ENCODE measurements around the gene BICC1.

The BICC1 gene

DNA sequence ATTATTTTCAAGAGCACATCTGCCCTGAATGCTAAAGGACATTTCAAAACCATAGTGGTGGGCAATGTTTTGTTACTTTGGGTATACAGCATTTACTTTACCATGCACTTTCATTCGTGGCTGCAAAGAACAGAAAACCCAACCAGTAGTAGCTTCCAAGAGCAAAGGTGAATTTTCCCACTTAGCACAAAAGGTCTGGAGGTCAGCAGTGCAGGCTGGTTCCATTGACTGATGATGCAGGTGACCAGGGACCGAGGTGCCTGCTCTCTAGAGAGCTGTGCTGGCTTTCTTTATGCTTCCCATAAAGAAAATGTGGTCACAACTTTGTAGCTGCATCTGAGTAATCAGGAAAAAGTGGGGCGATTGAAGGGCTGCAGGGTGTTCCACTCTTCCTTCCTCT is 240.0 kb downstream of the BICC1 start:
- no peak for ATAC-seq
- DNase-seq, result no peak

DNA sequence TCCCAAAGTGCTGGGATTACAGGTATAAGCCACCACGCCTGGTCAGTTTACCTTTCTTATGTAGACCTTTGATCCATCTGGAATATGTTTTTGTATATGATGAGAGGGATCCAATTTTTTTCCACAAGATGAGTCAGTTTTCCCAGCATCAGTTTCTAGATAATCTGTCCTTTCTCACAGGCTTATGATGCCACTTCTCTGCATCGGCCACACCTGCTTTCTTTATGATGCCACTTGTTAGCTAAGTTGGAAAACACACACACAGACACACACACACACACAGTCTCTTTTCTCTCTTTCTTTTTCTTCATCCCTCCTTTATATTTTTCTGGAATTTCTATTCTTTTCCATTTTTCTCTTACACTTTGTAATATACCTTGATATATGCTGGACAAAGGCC is 240.8 kb downstream of the BICC1 start:
- DNase-seq (no peak), ATAC-seq (no peak)

DNA sequence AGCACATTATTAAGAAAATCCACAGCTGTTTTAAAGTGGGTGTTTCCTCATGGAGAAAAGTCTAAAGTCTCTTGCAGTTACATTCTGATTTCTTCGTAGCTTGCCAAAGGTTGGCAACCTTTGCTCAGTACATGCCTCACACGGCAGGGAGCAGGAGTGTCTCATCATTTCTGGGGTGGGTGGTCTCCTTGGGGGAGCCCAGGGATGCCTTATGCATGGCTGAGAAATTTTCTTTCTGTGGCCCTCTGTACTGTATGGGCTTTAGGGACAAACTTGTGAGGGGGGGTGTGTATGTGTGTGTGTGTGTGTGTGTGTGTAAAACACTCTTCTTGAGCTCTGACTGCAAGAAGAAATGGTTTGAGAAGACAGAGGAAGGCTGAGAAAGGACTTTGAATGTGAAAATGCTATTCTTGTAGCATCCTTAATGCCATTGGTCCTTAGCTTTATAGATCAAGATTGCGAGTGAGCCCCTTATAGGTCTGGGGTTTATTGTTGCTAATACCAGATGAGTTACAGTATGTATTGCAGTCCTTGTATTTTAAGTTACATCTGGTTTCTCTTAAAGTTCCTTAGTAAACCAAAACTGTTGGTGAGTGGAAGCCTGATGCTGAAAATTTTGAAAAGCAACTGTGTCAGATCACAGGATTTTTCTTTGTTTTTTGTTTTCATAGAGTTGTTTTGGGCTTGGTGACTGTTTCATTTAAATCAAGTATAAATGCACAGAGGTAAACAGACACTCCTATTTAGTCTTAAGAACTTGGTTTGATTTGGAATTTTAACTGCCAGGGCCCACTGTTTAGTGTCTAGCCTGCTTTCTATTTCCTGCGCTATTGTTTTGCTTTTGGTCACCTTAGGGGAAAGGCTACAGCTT is 242.0 kb downstream of the BICC1 start:
- no peak for ATAC-seq
- DNase-seq, result no peak

DNA sequence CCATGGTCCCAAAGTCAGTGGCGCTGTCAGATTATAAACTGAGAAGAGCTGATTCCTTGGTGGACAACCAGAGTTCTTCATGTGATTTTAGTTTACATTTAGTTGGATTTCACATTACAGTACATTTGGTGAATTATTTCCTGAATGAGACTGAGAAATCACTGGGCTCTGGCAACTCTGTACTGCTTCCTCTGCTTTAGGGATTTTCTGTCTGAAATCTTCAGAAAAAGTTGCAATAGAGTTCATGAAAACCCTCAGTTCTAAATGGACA is 242.6 kb downstream of the BICC1 start:
- ATAC-seq, result no peak

DNA sequence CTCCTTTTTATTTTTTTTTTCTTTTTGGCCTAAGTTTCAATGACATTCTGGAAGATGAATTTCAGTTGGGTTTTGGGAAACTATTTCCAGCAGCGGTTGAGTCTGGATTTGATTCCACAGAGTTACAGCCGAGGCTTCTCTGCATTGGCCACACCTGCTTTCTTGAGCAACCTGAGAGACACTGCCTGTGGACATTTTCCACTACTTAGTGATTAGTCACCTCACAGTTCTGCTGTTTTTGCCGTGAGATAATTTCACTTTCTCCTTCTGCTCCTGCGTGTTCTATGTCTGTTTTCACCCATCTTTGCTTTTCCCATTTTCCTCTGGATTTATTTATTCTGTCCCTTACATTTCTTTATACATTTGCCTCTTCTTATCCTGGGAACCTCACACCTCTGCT is 243.0 kb downstream of the BICC1 start:
- ATAC-seq (no peak), DNase-seq (no peak)

More for the DNA sequence above, 242.6 kb downstream of the BICC1 start:
- no peak for DNase-seq

DNA sequence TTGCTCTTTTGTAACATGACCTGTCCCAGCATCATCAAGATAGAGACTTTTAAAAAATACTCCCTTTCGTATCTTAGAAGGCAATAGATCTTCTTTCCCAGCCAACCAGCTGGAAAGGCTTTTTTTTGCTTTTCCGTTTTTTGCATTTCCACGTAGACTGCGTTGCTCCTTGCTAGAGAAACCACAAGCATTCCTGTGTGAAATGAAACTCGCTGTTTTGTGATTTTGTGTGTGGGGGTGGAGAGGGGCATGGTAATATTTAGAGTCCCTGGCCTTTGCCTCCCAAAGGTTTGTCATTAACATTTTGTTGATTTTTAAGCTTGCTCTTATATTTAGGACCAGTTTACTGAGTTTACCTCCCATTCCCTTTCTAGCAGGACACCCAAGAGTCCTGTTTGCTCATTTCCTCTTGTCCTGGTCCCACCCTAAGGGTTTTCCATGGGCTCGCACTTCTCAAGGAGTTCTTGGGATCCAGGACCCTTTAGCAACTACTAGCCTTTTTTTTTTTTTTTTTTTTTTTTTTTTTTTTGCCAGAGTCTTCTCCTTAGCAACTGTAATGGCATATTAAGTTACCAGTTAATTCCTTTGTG is 243.6 kb downstream of the BICC1 start:
- DNase-seq (no peak), ATAC-seq (no peak)

DNA sequence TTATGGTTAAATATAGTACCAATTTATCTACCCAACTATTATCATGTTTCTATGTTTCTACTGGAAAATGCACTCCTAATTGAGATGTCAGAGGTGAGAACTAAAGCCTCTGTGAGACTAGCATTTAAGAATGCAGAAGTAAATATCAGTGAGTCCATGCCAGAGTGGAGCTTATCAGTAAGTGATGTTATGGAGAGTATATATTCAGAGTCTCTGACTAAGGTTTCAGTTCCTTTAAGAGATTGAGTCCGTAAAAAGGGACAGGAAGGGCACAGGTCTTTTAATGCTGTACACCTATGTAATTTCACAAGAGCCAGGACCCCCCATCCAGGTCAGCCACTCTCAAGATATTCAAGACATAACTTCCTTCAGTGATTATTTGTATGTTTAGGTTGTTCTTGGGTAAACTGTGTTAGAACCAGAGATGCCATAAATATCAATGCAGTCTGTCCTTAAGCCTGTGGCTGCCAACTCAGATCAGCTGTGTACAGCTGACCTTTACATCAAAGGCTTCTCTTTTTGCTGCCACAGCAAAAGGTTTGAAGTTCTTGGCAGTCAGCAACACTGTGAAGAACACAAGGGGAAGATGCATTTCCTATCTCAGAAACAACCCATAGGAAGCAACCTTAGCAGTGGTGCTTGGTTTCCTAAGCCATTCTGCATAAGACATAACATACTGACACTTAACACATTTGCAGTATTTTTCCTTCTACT is 244.8 kb downstream of the BICC1 start:
- ATAC-seq, result no peak

DNA sequence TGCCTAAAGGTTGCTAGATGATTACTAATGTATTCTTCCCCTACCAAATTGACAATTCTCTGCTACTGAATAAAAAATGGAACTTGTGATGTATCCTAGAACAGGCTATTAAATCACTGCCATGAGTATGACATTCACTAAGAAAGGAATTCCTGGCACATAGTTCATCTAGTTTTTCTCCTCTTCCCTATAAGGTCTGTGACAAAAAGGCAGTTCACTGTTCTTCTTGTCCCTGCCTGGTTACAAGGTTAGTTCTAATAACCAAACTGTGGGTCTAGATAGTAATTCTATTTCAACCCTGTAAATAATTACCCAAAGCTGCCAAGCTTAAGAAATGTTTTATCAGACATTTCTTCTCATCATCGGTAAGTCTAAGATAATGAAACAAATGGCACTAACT is 245.6 kb downstream of the BICC1 start:
- no peak for ATAC-seq
- no peak for DNase-seq

More for the DNA sequence above, 244.8 kb downstream of the BICC1 start:
- no peak for DNase-seq

DNA sequence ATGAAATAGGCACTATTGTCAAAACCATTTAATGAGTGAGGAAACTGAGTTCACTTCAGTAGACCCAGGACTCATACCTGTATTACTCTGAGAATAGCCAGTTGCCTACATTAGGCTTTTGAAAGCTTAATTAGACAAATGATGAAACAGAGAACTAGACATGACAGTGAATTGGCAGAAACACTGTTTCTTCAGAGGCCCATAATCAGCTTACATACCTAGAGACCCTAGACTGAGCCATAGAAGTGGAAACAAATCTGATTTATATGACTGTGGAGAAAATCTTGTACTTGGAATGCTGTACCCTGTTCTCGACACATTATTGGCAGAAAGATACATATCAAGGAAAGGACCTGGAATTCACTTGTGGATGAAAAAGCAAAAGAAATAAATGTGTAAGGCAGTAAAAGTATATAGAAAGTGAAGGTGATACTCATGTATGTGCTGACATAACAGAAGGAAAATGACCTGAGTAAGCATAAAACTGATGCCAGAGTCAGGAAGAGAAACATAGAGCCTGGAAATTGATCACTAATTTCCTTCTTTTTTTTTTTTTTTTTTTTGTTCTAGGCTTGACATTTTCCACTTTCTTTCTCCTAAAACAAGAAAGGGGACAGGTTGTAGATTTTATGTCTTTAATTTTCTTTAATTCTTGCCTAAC is 251.5 kb downstream of the BICC1 start:
- DNase-seq, result no peak
- ATAC-seq, result no peak

DNA sequence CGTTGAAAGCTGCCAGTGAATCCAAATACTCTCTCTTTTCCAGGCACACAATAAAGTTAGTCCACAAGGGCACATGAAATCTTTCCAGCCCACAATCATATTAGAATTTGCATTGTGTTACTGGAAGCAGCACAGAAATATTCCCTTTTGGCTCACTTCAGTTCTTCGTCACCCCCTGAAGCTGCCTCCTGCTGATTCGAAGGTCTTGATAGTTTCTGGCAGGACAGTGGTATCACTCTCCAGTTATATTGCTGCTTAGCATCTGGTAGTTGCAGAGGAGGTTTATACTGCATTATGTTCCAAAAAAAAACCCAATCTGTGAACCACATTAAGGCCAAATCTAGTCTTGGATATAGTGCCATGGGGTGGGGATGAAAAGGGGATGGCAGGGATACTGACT is 253.2 kb downstream of the BICC1 start:
- DNase-seq (no peak), ATAC-seq (no peak)

DNA sequence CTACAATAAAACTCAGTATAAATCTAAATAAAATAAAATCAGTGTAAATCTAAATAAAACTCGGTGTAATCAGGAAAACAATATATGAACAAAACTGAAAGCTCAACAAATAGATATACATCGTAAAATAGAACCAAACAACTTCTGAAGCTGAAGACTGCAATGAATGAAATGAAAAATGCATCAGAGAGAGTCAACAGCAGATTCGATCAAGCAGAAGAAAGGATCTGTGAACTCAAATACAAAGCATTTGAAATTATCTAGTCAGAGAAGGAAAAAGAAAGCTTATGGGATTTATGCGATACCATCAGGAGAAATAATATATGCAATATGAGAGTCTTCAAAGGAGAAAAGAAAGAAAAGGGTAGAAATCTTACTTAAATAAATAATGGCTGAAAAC is 255.0 kb downstream of the BICC1 start:
- no peak for ATAC-seq

DNA sequence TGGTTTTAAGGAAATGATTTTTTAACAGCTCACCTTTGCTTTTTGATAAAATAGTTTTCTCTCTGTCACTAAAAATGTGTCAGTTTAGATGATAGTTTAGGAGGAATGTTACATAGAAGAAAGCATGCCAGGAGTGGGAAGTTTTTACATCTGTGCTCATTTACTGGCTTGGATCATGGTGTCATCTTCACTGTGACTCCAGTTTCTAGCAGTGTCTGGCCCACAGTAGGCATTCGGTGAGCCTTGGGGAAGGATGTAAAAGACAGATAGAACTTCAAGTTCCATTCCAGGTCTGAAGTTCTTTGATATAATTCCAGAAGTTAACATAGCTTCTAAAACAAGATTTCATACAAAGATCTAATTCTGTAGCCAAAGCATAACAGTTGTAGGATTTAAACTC is 259.2 kb downstream of the BICC1 start:
- DNase-seq (no peak), ATAC-seq (no peak)

More for the DNA sequence above, 255.0 kb downstream of the BICC1 start:
- no peak for DNase-seq

DNA sequence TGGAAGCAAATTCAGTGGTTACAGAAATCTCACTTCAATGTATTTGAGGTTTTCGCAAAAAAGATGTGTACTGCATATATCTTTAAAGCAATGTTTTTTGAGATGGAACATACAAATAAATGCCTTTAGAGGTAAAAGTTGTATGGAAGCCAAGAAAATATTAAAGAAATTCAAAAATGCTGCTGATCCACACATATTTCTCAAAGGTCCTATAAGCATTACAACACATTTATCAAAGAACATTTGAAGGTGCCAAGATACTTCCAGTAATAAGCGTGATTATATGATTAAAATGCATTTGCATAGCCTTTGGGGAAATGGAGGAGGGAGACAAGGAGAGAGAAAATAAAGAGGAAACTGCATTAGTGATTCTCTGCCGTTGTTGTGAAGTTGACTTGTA is 260.1 kb downstream of the BICC1 start:
- ATAC-seq (no peak), DNase-seq (no peak)

DNA sequence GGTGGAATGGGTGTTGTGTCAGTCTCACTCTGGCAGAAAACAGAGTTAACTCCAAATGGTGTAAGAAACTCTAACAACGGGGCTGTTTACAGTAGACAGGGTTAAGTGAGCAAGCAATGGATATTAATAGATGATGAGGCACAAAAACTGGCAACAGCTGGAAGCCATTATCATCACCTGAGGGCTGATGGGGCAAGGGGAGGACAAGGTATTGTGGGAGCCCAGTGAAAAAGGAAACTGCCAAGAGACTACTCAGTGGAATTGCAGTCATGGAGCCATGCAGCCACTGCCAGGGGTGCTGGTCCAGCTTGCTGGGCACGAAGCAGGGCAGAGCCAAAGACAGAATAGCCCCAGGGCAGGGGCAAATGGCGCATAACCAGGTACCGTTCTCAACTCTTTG is 260.7 kb downstream of the BICC1 start:
- ATAC-seq (no peak), DNase-seq (no peak)

DNA sequence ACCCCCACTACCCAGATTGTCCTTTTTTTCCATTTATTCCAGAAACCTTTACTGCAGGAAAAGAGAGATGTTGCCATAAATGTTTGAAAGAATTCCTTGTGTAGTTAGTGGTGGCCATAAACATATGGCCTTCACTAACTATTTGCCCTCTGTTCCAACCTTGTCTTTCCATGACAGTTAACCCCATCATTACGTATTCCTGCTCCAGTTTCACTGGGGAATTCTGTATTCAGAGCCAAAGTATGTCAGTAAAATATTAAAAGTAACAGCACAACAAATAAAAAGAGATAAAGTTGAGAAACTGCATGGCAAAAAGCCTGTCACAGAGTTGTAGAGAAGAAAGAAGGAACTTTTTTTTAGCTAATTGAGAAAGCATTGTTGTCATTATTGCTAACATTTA is 261.3 kb downstream of the BICC1 start:
- no peak for ATAC-seq
- no peak for DNase-seq

DNA sequence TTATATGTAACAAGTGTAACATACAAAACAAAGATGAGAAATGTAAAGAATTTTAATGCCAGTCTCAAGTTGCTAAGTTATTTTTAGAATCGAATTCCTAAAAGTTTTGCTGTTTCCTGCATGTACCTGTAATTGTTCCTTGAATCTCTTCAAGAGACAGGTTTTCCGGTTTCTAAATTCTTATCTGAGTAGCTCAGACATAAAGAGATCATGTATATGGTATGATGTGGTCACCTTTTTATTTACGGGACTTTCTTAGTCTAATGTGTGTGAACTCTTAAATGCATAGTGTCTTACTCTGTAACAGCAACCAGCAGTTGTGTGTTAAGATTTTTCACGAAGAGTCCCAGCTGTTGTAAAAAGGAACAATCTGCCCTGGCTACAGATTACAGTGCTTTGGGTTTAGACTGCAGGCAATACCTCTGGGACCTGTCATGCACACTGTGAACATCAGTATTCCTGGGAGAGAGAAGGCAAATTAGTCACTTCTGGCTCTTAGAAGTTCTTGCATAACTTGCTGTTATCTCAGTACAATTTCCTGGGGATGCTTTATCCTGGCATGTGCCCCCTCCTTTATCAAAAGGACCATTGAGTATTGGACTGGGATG is 263.4 kb downstream of the BICC1 start:
- DNase-seq, result no peak
- ATAC-seq, result no peak

DNA sequence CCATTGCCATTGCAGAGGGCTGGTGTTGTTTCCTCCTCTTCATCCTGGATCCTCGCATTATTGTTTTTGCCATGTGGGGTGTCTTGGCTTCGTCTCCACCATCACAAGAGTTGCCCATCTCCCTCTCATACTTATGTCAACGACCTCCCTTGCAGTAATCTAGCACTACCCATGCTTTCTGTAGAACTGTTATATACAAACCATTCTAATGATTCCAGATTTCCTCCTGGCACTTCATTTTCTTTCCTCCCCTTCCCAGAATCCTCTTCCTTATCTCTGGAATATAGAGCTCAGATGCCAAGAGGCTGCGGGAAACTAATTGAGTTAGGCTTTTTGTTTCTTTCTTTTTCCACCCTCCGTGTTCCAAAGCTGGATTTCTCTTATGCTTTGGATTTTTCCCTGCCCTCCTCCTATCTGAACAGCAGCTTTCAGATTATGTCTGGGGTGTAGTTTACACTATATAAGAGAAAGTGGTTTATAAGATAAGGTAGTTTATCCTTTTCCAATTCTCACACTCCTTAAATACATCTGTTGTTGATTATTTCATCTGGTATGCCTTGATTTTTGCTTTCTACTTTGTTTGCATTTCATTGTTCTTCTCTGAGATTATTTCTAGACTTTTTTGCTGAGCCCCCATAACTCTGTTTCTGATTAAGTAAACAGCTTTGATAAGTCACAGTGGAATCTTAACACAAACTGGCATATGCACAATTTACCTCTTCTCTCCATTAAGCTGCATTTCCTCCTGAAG is 264.1 kb downstream of the BICC1 start:
- no peak for DNase-seq
- ATAC-seq, result no peak

DNA sequence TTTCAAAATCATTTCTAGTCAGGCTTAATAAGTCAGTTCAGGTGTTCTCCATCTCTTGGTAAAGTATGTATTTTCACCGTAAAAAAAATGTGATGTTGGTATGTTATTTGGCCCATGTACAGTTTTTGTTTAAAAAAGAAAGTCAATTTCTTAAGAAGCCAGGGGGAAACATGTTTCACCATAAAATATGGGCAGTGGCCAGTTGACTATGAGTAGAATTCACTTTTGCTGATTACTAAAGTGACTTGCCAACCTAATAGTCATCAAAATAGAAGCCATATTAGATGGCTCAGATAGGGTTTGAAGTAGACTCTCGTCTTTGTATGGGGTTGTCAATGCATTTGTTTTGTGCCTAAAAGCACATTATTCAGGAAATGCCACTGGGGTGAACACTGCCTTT is 266.3 kb downstream of the BICC1 start:
- DNase-seq (no peak), ATAC-seq (no peak)

DNA sequence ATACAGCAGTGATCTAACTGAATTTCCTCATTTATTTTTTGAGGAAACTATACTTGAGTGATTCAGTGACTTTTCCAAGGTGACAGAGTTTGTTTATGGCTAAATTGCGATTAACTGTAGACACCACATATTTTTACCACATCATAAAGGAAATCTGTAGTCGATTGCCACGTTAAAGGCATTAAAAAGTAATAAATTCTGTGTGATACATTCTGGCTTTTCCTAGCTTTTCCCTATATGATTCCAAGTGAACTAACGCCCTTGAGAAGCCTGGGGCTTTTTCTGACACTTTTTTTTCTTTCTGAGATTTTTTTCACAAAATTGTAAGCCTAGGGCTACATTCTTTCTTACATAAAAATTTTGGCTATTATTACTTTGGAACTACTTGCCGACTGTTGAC is 266.9 kb downstream of the BICC1 start:
- ATAC-seq (no peak), DNase-seq (no peak)

DNA sequence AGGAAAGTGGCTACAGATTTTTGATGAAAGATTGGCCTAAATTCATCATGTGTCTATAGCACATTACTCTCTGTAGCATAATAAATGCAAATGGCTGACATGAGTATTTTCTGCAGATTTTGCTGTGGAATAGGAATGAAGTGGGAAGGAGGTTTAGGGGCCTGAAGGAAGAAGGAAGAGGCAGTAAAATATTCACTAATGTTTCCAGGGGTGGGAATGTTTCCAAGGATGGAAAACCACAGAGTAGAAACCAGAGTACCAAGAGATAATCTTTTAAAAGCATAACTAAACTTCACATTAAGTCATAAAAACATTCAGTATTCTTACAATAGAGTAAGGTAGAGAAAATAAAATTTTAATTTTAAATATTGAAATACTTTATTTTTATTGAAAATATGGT is 267.8 kb downstream of the BICC1 start:
- no peak for ATAC-seq
- no peak for DNase-seq

DNA sequence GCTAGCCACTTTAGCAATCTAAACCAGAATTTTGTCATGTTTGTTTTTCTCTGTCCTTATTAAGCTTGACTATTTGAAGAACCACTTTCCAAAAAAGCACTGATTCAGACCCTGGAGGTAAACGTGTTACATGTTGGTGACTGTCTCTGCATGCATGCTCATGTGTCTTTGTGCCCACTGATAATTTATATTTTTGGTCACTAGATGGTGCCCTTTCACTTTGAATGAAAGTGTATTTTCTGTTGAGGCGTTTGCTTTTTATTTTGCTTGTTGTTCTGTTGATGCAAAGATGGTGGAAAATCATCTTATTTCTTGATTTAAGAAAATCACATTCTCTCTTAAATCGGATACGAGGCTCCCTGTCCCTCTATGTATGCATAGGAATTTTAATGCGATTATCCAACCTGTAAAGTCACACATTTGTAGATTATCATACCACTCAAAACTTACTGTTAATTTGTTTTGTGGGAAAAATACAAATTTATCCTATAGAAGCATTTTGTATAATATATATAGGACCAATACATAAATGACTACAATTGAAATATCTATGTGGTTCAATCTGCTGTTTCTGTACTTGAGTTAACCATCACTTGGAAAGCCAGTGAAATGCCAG is 269.3 kb downstream of the BICC1 start:
- no peak for DNase-seq

More for the DNA sequence above, 269.3 kb downstream of the BICC1 start:
- ATAC-seq, result no peak
